NCI-H1105 treated with DMSO at 0.1 percent for 48 hours (cell line): ENCODE data around the gene FARSA.
"Not testable (repeated sequence)": the region's sequence is repeated elsewhere in the genome, so short reads cannot be mapped to it uniquely, and the experiment has no call there.

Source experiments
- DNase-seq: peaks from one replicate; lab custom pipeline; 2025; lab: John Stamatoyannopoulos, UW

FARSA gene

DNA sequence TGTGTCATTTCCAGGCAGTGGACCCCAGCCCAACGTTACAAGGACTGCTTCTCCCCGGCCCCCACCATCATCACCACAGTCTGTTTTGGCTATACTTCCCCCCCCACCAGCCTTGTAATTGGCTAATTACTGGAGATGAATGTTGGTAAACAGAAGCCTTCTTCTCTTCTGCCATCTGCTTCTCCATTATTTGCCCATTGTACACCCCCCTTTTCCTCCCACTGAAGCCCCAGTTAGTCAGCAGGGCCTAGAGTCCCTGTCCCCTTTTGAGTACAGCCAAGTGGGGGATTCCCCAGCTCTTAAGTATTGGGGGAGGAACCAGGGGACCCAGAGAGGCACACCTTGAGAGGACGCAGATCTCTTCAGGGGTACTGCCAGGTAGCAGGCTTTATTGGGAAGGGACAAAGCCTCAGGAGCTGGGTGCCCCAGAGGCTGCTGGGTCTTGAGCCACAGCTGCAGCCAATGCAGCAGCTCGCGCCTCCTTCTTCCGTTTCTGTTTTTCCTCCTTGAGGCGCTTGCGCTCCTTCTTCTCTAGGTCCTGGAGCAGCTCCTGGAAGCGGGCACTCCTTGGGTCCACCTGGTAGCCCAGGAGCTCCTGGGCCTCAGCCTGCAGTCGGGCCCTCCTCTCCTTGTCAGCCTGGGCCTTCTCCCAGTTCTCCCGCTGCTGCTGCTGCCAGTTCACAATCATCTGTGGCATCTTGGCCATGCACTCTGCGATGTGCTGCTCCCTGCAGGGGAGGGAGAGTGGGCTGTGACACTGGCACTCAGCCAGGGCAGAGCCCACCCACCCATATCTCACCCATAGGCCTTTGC lies 20.5 kb upstream of the FARSA start:
- DNase-seq, result no peak

- DNase-seq, result no peak
These were observed 19.8 kb upstream of the FARSA start for GRCh38 chr19:12953138-12953798.

GRCh38 chr19:12952488-12953137 lies 19.1 kb upstream of the FARSA start:
- DNase-seq, result no peak

DNA sequence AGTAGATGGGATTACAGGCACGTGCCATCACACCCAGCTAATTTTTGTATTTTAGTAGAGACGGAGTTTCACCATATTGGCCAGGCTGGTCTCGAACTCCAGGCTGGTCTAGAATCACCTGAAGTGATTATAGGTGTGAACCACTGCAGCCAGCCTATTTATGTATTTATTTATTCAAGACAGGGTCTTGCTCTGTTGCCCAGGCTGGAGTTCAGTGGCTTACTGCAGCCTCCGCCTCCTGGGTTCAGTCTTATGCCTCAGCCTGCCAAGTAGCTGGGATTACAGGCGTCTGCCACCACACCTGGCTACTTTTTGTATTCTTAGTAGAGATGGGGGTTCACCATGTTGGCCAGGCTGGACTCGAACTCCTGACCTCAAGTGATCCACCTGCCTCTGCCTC lies 18.5 kb upstream of the FARSA start:
- DNase-seq, result not testable (repeated sequence)

GRCh38 chr19:12949363-12950283 lies 16.1 kb upstream of the FARSA start:
- DNase-seq, result no peak

GRCh38 chr19:12948612-12949362 lies 15.3 kb upstream of the FARSA start:
- no peak for DNase-seq

- no peak for DNase-seq
These were observed 14.4 kb upstream of the FARSA start for GRCh38 chr19:12947702-12948611.

GRCh38 chr19:12946731-12947496 lies 13.4 kb upstream of the FARSA start:
- DNase-seq, result no peak

GRCh38 chr19:12946092-12946721 lies 12.7 kb upstream of the FARSA start:
- DNase-seq, result peak; percentile 23

DNA sequence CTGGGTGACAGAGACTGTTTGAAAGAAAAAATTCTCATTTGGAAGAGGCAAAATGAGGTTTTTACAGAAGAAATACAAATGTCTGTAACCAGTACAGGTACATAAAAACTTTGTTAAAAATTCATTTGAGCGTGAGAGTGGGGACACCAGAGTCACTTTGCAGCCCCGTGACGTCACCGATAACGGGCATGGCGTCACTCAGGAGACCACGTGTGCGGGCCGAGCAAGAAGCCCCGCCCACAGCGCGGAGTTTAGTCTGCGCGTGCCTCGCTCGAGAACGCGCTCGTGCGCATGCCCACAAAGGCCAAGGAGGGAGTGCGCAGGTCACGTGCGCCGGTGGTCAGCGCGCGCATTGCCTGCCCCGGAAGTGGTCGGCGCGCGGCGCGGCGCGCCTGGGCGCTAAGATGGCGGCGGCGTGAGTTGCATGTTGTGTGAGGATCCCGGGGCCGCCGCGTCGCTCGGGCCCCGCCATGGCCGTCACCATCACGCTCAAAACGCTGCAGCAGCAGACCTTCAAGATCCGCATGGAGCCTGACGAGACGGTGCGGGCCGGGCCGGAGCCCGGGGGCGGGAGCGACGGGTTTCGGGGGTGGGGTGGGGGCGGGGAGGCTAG lies 12.1 kb upstream of the FARSA start, which contains the start of gene RAD23A:
TSS of gene RAD23A (plus strand) at position 384 of the 613 bp plus-strand sequence. CDS start at position 471, 87 bp downstream.
- DNase-seq, result peak; percentile 95

DNA sequence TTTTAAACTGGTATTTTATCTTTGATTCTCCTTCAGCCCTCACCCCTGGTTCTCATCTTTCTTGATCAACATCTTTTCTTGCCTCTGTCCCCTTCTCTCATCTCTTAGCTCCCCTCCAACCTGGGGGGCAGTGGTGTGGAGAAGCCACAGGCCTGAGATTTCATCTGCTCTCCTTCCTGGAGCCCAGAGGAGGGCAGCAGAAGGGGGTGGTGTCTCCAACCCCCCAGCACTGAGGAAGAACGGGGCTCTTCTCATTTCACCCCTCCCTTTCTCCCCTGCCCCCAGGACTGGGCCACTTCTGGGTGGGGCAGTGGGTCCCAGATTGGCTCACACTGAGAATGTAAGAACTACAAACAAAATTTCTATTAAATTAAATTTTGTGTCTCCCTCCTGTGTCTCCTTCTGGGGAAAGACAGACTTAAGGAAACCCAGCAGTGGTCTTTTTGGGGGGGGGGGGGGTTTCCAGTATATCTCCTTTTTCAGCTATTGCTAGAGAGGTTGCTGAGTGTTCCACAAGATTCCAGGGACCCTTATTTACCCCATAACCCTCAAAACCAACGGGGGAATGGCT lies 10.7 kb upstream of the FARSA start:
- no peak for DNase-seq

- no peak for DNase-seq
These were observed 10.0 kb upstream of the FARSA start for GRCh38 chr19:12943437-12944044.

DNA sequence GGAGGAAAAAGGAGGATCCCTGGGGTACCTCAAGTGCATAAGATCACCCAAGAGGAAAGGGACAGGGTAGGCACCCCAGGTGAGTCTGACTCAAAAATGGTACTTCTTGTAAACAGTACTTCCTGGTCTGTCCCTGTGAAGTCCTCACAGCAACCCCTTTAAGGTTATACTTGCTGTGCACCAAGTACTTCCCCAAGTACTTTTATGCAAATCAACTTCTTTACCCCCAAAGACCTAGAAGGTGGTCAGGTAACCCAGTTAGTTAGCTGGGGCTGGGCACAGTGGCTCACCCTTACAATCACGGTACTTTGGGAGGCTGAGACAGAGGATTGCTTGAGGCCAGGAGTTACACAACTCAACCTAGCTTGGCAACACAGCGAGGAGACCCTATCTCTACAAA lies 7.4 kb upstream of the FARSA start:
- DNase-seq, result no peak

GRCh38 chr19:12939975-12940423 lies 6.5 kb upstream of the FARSA start:
- DNase-seq, result no peak

- no peak for DNase-seq
These were observed 5.5 kb upstream of the FARSA start for GRCh38 chr19:12938779-12939601.
